ENCODE measurements around the gene GH1. TPM values are rescaled to one million over a fixed set of nuclear protein-coding genes. Genes with fewer than 3 reads are reported as not detected.

The GH1 gene
- total RNA-seq, 1 experiment from 2014 or later: not detected

GRCh38 chr17:63961355-63962212 is 42.9 kb upstream of the GH1 start:
- Histone ChIP-seq H3K4me3 (ENCODE audit: low read depth in 2 of 2, low read length in 2 of 2) (no peak overlapping the region), H3K36me3 (ENCODE audit: control insufficient read depth, insufficient read depth, low read length) (no peaks in the 10 kb centered on the region), H3K4me1 (ENCODE audit: control insufficient read depth, insufficient read depth, low read length) (no peaks in the 10 kb centered on the region), H3K27ac (ENCODE audit: low read length) (no peak overlapping the region), H3K27me3 (ENCODE audit: control insufficient read depth, insufficient read depth, low read length) (no peaks in the 10 kb centered on the region), H3K9me3 (ENCODE audit: control insufficient read depth, insufficient read depth, low read depth, low read length) (no peaks in the 10 kb centered on the region)
- DNase-seq (ENCODE audit: low read depth, low spot score) (no peak), ATAC-seq (peak; percentile 64)
- BruUV-seq (replicated peaks): no TSS peak
- in situ Hi-C loops (cut with HindIII; ENCODE audit: low pct_unique_long_range_greater_than_20kb, low sequenced_read_pairs): no loop called here
- ChIA-PET CTCF (interaction anchor here (1.4 kb wide), 1 partner anchor 13 kb away, joined by 12 read pairs; no protein-coding TSS in a partner anchor), POLR2A (interaction anchor here (0.6 kb wide), 1 partner anchor 59 kb away, joined by 3 read pairs; no protein-coding TSS in a partner anchor)
- intact Hi-C loops (cut with micrococcal nuclease; ENCODE audit: unreplicated experiment): no loop called here
- TF ChIP-seq TCF7L2 (IDR thresholded peaks at IDR 0.05; ENCODE audit: low read depth, low read length): no peak
- TF ChIP-seq REST (IDR thresholded peaks at IDR 0.05; ENCODE audit: insufficient read depth in 1 of 2, low read depth in 2 of 2, low read length in 1 of 2): no peak
- TF ChIP-seq POLR2AphosphoS5 (IDR thresholded peaks at IDR 0.05; ENCODE audit: low read depth, low read length): no peak
- TF ChIP-seq SIN3A (IDR thresholded peaks at IDR 0.05; ENCODE audit: borderline replicate concordance, insufficient read depth, low read depth, low read length): no peak
- TF ChIP-seq CTCF (IDR thresholded peaks at IDR 0.05): no peak

GRCh38 chr17:63960430-63960829 is 41.8 kb upstream of the GH1 start:
- Histone ChIP-seq H3K27me3 (ENCODE audit: control insufficient read depth, insufficient read depth, low read length) (no peaks in the 10 kb centered on the region), H3K4me1 (ENCODE audit: control insufficient read depth, insufficient read depth, low read length) (no peaks in the 10 kb centered on the region), H3K36me3 (ENCODE audit: control insufficient read depth, insufficient read depth, low read length) (no peaks in the 10 kb centered on the region), H3K9me3 (ENCODE audit: control insufficient read depth, insufficient read depth, low read depth, low read length) (no peaks in the 10 kb centered on the region), H3K4me3 (ENCODE audit: low read depth in 2 of 2, low read length in 2 of 2) (no peak overlapping the region), H3K27ac (ENCODE audit: low read length) (no peak overlapping the region)
- no TSS peak for BruUV-seq (replicated peaks)
- ChIA-PET CTCF (no interaction called here), POLR2A (no interaction called here)
- ATAC-seq (no peak), DNase-seq (ENCODE audit: low read depth, low spot score) (no peak)
- TF ChIP-seq CTCF (IDR thresholded peaks at IDR 0.05) (no peak), SIN3A (IDR thresholded peaks at IDR 0.05; ENCODE audit: borderline replicate concordance, insufficient read depth, low read depth, low read length) (no peak), TCF7L2 (IDR thresholded peaks at IDR 0.05; ENCODE audit: low read depth, low read length) (no peak), POLR2AphosphoS5 (IDR thresholded peaks at IDR 0.05; ENCODE audit: low read depth, low read length) (no peak), REST (IDR thresholded peaks at IDR 0.05; ENCODE audit: insufficient read depth in 1 of 2, low read depth in 2 of 2, low read length in 1 of 2) (no peak)
- intact Hi-C loops (cut with micrococcal nuclease; ENCODE audit: unreplicated experiment): no loop called here
- in situ Hi-C loops (cut with HindIII; ENCODE audit: low pct_unique_long_range_greater_than_20kb, low sequenced_read_pairs): no loop called here

Data from Panc1 (cell line).